Measurements from ENCODE around the gene LAMA2.

The LAMA2 gene

DNA sequence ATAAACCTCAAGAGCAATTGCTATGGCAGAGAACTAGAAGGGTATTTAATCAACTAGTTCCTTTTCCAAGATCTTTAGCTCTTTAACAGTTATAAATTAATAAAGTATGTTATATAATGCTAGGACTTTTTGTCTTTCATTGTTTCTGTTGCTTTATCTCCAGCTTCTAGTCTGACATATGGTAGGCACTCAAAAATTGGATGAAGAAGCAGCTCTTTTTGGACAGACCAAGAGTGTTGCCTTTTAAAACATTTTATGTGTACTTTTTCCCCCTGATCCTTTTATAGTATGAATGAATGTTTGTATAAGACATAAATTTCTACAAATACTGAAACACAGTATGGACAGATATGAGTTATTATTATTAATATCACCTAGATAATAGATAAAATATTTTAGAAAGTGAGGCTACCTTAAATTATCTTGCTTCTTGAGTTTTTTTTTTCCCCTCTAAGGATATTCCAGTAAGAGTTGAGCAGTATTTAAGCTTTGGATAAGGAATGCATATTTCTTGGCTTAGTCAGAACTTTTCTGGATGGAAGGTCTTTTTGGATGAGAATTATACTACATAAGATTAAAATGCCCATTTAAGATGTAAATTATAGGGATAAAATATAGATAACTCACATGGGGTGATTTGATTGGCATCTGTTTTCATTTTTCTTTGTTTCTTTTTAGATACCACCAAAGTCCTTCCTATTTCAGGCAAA, 16.6 kb downstream of the LAMA2 start:
- H3K4me3 ChIP-seq (ENCODE audit: low read length): no peak overlapping the region
- TF ChIP-seq, protein P1, sequence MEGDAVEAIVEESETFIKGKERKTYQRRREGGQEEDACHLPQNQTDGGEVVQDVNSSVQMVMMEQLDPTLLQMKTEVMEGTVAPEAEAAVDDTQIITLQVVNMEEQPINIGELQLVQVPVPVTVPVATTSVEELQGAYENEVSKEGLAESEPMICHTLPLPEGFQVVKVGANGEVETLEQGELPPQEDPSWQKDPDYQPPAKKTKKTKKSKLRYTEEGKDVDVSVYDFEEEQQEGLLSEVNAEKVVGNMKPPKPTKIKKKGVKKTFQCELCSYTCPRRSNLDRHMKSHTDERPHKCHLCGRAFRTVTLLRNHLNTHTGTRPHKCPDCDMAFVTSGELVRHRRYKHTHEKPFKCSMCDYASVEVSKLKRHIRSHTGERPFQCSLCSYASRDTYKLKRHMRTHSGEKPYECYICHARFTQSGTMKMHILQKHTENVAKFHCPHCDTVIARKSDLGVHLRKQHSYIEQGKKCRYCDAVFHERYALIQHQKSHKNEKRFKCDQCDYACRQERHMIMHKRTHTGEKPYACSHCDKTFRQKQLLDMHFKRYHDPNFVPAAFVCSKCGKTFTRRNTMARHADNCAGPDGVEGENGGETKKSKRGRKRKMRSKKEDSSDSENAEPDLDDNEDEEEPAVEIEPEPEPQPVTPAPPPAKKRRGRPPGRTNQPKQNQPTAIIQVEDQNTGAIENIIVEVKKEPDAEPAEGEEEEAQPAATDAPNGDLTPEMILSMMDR (IDR thresholded peaks at IDR 0.05; ENCODE audit: insufficient read depth, low read depth, low read length, missing control alignments): no peak
- DNase-seq (ENCODE audit: low read depth): no peak

DNA sequence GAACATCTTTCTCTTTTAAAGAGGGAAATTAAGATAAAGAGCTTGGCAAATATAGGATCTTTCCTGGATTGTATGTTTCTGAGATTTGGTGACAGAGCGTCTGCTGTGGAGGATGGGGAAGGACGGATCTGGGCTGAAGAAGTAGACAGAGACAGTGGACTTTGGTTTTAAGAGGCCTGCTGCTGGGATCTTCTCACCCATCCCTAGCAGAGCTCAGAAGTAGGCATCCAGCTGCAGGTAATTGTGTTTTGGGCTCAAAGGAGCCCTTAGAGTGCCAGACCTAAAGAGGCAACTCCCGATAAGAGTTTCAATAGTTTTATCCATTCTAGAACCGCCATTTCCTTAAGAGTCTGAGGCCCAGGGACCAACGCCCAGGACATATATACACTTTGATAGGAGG, 20.8 kb downstream of the LAMA2 start:
- no peak overlapping the region for H3K4me3 ChIP-seq (ENCODE audit: low read length)
- TF ChIP-seq, protein P1 (IDR thresholded peaks at IDR 0.05; ENCODE audit: insufficient read depth, low read depth, low read length, missing control alignments): no peak
- no peak for DNase-seq (ENCODE audit: low read depth)

GRCh38 chr6:128914051-128914450, 31.1 kb downstream of the LAMA2 start:
- TF ChIP-seq, protein P1 (IDR thresholded peaks at IDR 0.05; ENCODE audit: insufficient read depth, low read depth, low read length, missing control alignments): no peak
- DNase-seq (ENCODE audit: low read depth): no peak
- no peak overlapping the region for H3K4me3 ChIP-seq (ENCODE audit: low read length)

- no peak for DNase-seq (ENCODE audit: low read depth)
- TF ChIP-seq, protein P1 (IDR thresholded peaks at IDR 0.05; ENCODE audit: insufficient read depth, low read depth, low read length, missing control alignments): no peak
- no peak overlapping the region for H3K4me3 ChIP-seq (ENCODE audit: low read length)
Measured at GRCh38 chr6:128918886-128919285, 35.9 kb downstream of the LAMA2 start.

- DNase-seq (ENCODE audit: low read depth): no peak
- H3K4me3 ChIP-seq (ENCODE audit: low read length): no peak overlapping the region
- TF ChIP-seq, protein P1 (IDR thresholded peaks at IDR 0.05; ENCODE audit: insufficient read depth, low read depth, low read length, missing control alignments): no peak
Measured at GRCh38 chr6:128919412-128920180, 36.7 kb downstream of the LAMA2 start.

- no peak overlapping the region for H3K4me3 ChIP-seq (ENCODE audit: low read length)
- TF ChIP-seq, protein P1 (IDR thresholded peaks at IDR 0.05; ENCODE audit: insufficient read depth, low read depth, low read length, missing control alignments): no peak
- DNase-seq (ENCODE audit: low read depth): no peak
Measured at GRCh38 chr6:128925765-128926164, 42.8 kb downstream of the LAMA2 start.

Data from epithelial cell of esophagus (primary cell).